KG1 (cell line): ENCODE results near the gene HLA-DOA.

ENCODE experiments used
- DNase-seq: peaks from one replicate; lab custom pipeline; 2025; lab: John Stamatoyannopoulos, UW

Gene HLA-DOA

GRCh38 chr6:32963866-32964265, 45.5 kb downstream of the HLA-DOA start:
- DNase-seq, result no peak

DNA sequence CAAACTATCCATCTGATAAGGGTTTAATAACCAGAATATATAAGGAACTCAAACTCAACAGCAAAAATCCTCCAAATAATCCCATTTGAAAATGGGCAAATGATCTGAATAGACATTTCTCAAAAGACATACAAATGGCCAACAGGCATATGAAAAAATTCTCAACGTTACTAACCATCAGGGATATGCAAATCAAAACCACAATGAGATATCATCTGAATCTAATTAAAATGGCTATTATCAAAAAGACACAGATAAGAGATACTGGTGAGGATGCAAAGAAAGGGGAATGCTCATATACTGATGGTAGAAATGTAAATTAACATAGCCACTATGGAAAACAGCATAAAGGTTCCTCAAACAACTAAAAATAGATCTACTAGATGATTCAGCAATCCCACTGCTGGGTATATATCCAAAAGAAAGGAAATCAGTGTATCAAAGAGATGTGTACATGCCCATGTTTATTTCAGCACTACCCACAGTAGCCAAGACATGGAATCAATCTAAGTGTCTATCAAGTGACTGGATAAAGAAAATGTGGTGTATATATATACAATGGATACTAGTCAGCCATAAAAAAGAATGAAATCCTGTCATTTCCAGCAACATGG, 47.1 kb downstream of the HLA-DOA start:
- no peak for DNase-seq

GRCh38 chr6:32960563-32960962, 48.8 kb downstream of the HLA-DOA start:
- no peak for DNase-seq

DNA sequence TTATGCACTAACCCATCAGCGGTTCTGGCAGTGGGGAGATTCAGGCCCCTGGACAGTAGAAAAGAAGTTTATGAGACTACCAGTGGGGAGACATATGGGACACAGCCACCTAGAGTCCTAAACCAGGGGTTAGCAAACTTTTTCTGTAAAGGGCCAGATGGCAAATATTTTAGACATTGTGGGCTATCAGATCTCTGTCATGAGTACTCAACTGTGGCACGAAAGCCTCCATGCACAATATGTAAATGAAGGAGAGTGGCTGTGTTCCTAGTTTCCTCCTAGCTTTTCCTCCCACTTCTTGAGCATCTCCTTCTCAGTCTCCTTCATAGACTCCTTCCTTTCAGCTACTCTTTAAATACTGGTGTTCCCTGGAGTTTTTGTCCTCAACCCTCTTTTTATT, 53.2 kb downstream of the HLA-DOA start:
- no peak for DNase-seq

- no peak for DNase-seq
Measured at GRCh38 chr6:32954986-32955802, 54.2 kb downstream of the HLA-DOA start.

DNA sequence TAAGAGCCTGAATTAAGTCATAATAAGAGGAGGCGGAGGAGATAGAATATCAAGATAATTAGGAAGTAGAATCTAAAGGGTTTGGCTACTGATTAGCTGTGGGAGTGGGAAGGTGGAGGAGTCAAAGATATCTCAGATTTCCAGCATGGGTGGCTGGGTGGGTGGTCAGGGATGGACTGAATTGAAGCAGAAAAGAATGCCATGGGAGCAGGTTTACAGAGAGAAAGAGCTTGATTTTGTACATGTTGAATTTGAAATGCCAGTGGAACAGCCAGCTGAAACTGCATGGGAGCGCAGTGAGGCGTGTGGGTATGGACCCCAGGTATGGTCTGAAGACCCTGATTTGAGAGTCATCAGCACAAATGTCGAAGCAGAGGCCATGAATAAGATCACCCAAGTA, 55.1 kb downstream of the HLA-DOA start:
- DNase-seq, result no peak
